Mesenchymal stem cell (in vitro differentiated cells and primary cell): ENCODE results near the gene USP12.

ENCODE experiments used
- DNase-seq: peaks from one replicate; pipeline ENCODE4 v3.0.0-alpha.2; 2013
- H2AFZ ChIP-seq: one replicate; pipeline ENCODE4 v1.6.1; 2013; ENCODE audit warnings: low read depth, mild to moderate bottlenecking, control low read depth, inconsistent platforms, low read length, moderate library complexity
- H2AK5ac ChIP-seq: 2 replicates; pipeline ENCODE4 v1.6.1; 2013; ENCODE audit warnings: low read length, moderate library complexity, mild to moderate bottlenecking, inconsistent platforms; ENCODE audit not compliant: severe bottlenecking
- H2BK120ac ChIP-seq: one replicate; pipeline ENCODE4 v1.6.1; 2013; ENCODE audit warnings: low read depth, mild to moderate bottlenecking, inconsistent platforms, low read length, moderate library complexity
- H2BK12ac ChIP-seq, 2 experiments: one replicate each; pipeline ENCODE4 v1.6.1; 2013; ENCODE audit warnings: inconsistent platforms in 2 of 2, low read length in 2 of 2, mild to moderate bottlenecking in 2 of 2, moderate library complexity in 2 of 2, control low read depth in 1 of 2
- H2BK15ac ChIP-seq: one replicate; pipeline ENCODE4 v1.6.1; 2013; ENCODE audit warnings: mild to moderate bottlenecking, low read depth, inconsistent platforms; ENCODE audit not compliant: poor library complexity, severe bottlenecking
- H2BK5ac ChIP-seq: 2 replicates; pipeline ENCODE4 v1.6.1; 2013; ENCODE audit warnings: low read depth, mild to moderate bottlenecking, low read length, control low read depth, inconsistent platforms; ENCODE audit not compliant: poor library complexity, severe bottlenecking
- H3K14ac ChIP-seq, 2 experiments: one replicate each; pipeline ENCODE4 v1.6.1; 2013; ENCODE audit warnings: inconsistent platforms in 2 of 2, low read length in 2 of 2, control low read depth in 1 of 2, mild to moderate bottlenecking in 1 of 2, moderate library complexity in 1 of 2
- H3K18ac ChIP-seq, 2 experiments: one replicate each; pipeline ENCODE4 v1.6.1; 2013; ENCODE audit warnings: inconsistent platforms in 2 of 2, low read length in 2 of 2, control low read depth in 1 of 2, low read depth in 1 of 2, mild to moderate bottlenecking in 1 of 2
- H3K23ac ChIP-seq, 2 experiments: one replicate each; pipeline ENCODE4 v1.6.1; 2013; ENCODE audit warnings: inconsistent platforms in 2 of 2, low read length in 2 of 2, mild to moderate bottlenecking in 2 of 2, moderate library complexity in 2 of 2, control low read depth in 1 of 2
- H3K27ac ChIP-seq: 2 replicates; pipeline ENCODE4 v1.5.1; 2013; ENCODE audit warnings: mild to moderate bottlenecking, moderate library complexity, low read length, control low read depth, inconsistent platforms; ENCODE audit not compliant: poor library complexity, severe bottlenecking
- H3K27me3 ChIP-seq, 2 experiments: 2 replicates each; pipeline versions ENCODE4 v1.6.1 to v1.7.0; 2013; ENCODE audit warnings: low read length in 2 of 2, mild to moderate bottlenecking in 2 of 2, moderate library complexity in 2 of 2, control low read depth in 1 of 2, inconsistent platforms in 1 of 2; ENCODE audit not compliant: control insufficient read depth in 1 of 2, insufficient read depth in 1 of 2
- H3K36me3 ChIP-seq, 2 experiments: 2 replicates each; pipeline versions ENCODE4 v1.6.1 to v1.7.0; 2013; ENCODE audit warnings: low read length in 2 of 2, control low read depth in 1 of 2, inconsistent platforms in 1 of 2, low read depth in 1 of 2, mild to moderate bottlenecking in 1 of 2; ENCODE audit not compliant: insufficient read depth in 2 of 2, control insufficient read depth in 1 of 2
- H3K4ac ChIP-seq, 2 experiments: one replicate each; pipeline ENCODE4 v1.6.1; 2013; ENCODE audit warnings: inconsistent platforms in 2 of 2, low read length in 2 of 2, mild to moderate bottlenecking in 2 of 2, moderate library complexity in 2 of 2, control low read depth in 1 of 2, low read depth in 1 of 2
- H3K4me1 ChIP-seq: 2 replicates; pipeline ENCODE4 v1.6.1; 2013; ENCODE audit warnings: low read depth, low read length, control low read depth; ENCODE audit not compliant: control insufficient read depth, insufficient read depth
- H3K4me2 ChIP-seq: 2 replicates; pipeline ENCODE4 v1.6.1; 2013; ENCODE audit warnings: low read length, mild to moderate bottlenecking, inconsistent platforms; ENCODE audit not compliant: poor library complexity, severe bottlenecking
- H3K4me3 ChIP-seq, 2 experiments: 2 replicates each; pipeline versions ENCODE4 v1.5.1 to v1.7.0; 2013; ENCODE audit warnings: low read length in 2 of 2, mild to moderate bottlenecking in 2 of 2, control low read depth in 1 of 2, low read depth in 1 of 2; ENCODE audit not compliant: insufficient read depth in 1 of 2
- H3K79me1 ChIP-seq: replicated peaks from 2 replicates; pipeline ENCODE4 v1.6.1; 2013; ENCODE audit warnings: mild to moderate bottlenecking, control low read depth, low read length, inconsistent platforms; ENCODE audit not compliant: poor library complexity, severe bottlenecking
- H3K9ac ChIP-seq: 2 replicates; pipeline ENCODE4 v1.7.0; 2013; ENCODE audit warnings: mild to moderate bottlenecking, low read length, moderate library complexity
- H3K9me3 ChIP-seq: 2 replicates; pipeline ENCODE4 v1.7.0; 2013; ENCODE audit warnings: mild to moderate bottlenecking, low read length; ENCODE audit not compliant: control insufficient read depth
- H4K8ac ChIP-seq: one replicate; pipeline ENCODE4 v1.6.1; 2013; ENCODE audit warnings: inconsistent platforms, mild to moderate bottlenecking, low read length, moderate library complexity
- H4K91ac ChIP-seq: one replicate; pipeline ENCODE4 v1.6.1; 2013; ENCODE audit warnings: mild to moderate bottlenecking, low read length, inconsistent platforms
- WGBS: methylation state at CpG from one replicate; pipeline ENCODE4 v1.1.7; 2013; ENCODE audit warnings: mixed read lengths; 5-methylcytosine and 5-hydroxymethylcytosine counted together

USP12 gene

DNA sequence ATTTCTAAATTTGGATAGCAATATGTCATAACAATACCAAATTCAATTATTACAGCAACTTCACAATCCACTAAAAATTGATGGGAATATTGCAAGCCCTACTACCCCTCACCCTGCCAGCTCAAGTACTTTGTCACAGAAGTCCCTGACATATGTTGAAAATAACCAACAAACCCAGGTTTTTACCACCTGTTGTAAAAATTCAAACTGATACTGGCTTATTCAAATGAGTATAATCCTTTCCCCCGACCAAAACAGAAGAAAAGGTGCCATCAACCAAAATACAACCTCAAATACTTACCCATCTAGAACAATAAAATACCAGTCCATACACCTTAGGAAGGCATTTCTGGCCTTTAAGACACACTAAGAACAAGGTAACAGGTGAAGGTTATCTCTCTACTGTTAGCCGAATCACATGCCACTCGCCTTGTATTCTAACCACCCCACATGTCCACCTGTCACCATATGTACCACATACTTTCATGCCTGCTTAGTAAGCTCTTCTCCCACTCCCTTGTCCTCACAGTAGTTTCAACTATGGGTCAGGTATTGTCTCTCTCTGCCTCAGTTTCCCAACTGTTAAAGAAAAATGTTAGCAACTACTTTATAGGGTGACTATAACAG lies 53.1 kb downstream of the USP12 start:
- Histone ChIP-seq H3K4me3 (no peak overlapping the region), H3K4me1 (peaks cover 3% of the 10 kb centered on the region), H4K8ac (no peak overlapping the region), H3K4ac (no peak overlapping the region), H3K79me1 (peaks cover 21% of the 10 kb centered on the region), H3K4me2 (no peak overlapping the region), H3K18ac (no peak overlapping the region), H2BK120ac (no peak overlapping the region), H3K27ac (no peak overlapping the region), H3K36me3 (peaks cover 0 to 24% of the 10 kb centered on the region in 2 experiments), H3K27me3 (no peaks in the 10 kb centered on the region), H2BK12ac (no peak overlapping the region), H3K14ac (no peak overlapping the region), H2BK15ac (no peak overlapping the region), H4K91ac (no peak overlapping the region), H2BK5ac (no peak overlapping the region), H3K9ac (no peak overlapping the region), H2AK5ac (no peak overlapping the region), H2AFZ (no peak overlapping the region), H3K23ac (no peak overlapping the region), H3K9me3 (no peaks in the 10 kb centered on the region)
- 90% methylated on average over 3 of the region's 3 CpGs for WGBS
- DNase-seq: no peak

DNA sequence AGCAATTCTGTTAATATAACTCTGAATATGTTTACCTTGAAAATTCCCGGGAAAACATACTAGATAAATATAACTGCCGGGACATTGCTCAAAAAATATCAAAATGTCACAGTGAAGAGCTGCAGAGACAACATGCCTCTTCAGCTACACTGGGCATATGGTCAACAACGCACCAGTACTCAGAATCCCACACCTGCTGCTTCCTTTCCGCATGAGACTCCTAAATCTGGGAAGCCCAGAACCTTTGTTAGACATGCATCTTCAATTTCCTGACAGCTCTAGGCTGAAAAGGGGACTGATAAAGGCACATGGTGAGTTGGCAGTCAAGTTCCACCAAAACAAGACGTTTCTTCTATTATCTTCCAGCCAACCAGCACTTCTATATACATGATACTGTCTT lies 53.7 kb downstream of the USP12 start:
- Histone ChIP-seq H3K18ac (no peak overlapping the region), H3K23ac (no peak overlapping the region), H3K9me3 (no peaks in the 10 kb centered on the region), H3K27me3 (no peaks in the 10 kb centered on the region), H2BK15ac (no peak overlapping the region), H3K9ac (no peak overlapping the region), H2BK5ac (no peak overlapping the region), H3K4ac (no peak overlapping the region), H3K4me1 (peaks cover 3% of the 10 kb centered on the region), H3K4me2 (no peak overlapping the region), H3K4me3 (no peak overlapping the region), H3K27ac (no peak overlapping the region), H2BK12ac (no peak overlapping the region), H3K14ac (no peak overlapping the region), H2AFZ (no peak overlapping the region), H2AK5ac (no peak overlapping the region), H3K36me3 (peaks cover 0 to 26% of the 10 kb centered on the region in 2 experiments), H2BK120ac (no peak overlapping the region), H4K8ac (no peak overlapping the region), H3K79me1 (peaks cover 23% of the 10 kb centered on the region), H4K91ac (no peak overlapping the region)
- no peak for DNase-seq
- 92% methylated on average over 4 of the region's 5 CpGs for WGBS

DNA sequence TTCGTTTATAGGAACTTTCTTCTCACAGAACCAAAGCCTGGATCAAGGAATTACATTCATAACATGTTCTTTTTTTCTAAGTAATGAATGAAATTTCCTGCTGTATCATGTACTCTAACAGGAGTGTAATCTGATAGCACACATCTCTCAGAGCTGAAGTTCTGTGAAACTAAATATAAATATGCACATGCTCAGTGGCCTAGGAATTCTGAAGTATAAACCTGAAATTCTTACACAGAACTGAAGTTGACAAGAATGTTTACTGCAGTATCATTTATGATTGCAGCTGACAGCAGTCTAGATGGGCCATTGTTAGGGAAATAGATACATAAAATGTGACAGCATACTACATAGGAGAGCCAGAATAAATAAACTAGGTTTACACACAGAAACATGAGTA lies 54.5 kb downstream of the USP12 start:
- peaks cover 3% of the 10 kb centered on the region for H3K4me1 ChIP-seq
- no peak overlapping the region for H4K91ac ChIP-seq
- H2AK5ac ChIP-seq: no peak overlapping the region
- no peak overlapping the region for H2BK15ac ChIP-seq
- no peak overlapping the region for H2AFZ ChIP-seq
- H3K79me1 ChIP-seq: peaks cover 25% of the 10 kb centered on the region
- no peaks in the 10 kb centered on the region for H3K9me3 ChIP-seq
- H3K14ac ChIP-seq: no peak overlapping the region
- no peak overlapping the region for H3K23ac ChIP-seq
- no peak overlapping the region for H3K4me2 ChIP-seq
- no peak overlapping the region for H3K9ac ChIP-seq
- no peak overlapping the region for H4K8ac ChIP-seq
- H3K27me3 ChIP-seq: no peaks in the 10 kb centered on the region
- H3K18ac ChIP-seq: no peak overlapping the region
- WGBS: no CpG with 5 or more reads among the region's 1 CpG
- H2BK5ac ChIP-seq: no peak overlapping the region
- no peak overlapping the region for H3K4me3 ChIP-seq
- peaks cover 0 to 33% of the 10 kb centered on the region in 2 experiments for H3K36me3 ChIP-seq
- no peak overlapping the region for H3K4ac ChIP-seq
- no peak overlapping the region for H3K27ac ChIP-seq
- H2BK12ac ChIP-seq: no peak overlapping the region
- DNase-seq: no peak
- no peak overlapping the region for H2BK120ac ChIP-seq

DNA sequence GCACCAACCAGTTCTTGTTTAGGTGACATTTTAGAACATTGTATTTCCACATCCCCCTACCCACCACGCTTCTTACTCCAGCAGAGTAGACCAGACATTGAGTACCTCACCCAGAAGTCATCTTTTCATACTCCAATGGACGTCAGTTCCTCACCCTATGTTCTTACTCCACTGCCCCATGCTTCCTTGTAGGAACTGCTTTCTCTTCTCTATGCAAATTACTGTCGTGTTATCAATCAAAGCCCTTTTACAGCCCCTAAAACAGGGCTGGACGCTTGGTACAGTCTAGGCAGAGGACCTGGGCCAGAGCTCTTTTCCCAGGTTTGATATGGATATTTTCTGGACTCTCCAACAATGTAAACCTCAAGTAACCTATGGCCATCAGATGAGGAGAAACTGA lies 58.2 kb downstream of the USP12 start:
- no peak overlapping the region for H3K9ac ChIP-seq
- peaks cover 2% of the 10 kb centered on the region for H3K4me1 ChIP-seq
- no peak overlapping the region for H2BK15ac ChIP-seq
- H3K23ac ChIP-seq: no peak overlapping the region
- no peaks in the 10 kb centered on the region for H3K27me3 ChIP-seq
- no peak overlapping the region for H3K27ac ChIP-seq
- H3K18ac ChIP-seq: no peak overlapping the region
- H2AK5ac ChIP-seq: no peak overlapping the region
- no peak overlapping the region for H2AFZ ChIP-seq
- H3K4ac ChIP-seq: no peak overlapping the region
- H3K4me3 ChIP-seq: no peak overlapping the region
- no peak overlapping the region for H4K91ac ChIP-seq
- H3K9me3 ChIP-seq: no peaks in the 10 kb centered on the region
- H3K4me2 ChIP-seq: no peak overlapping the region
- peaks cover 25% of the 10 kb centered on the region for H3K79me1 ChIP-seq
- H3K36me3 ChIP-seq: peaks cover 0 to 33% of the 10 kb centered on the region in 2 experiments
- no peak overlapping the region for H2BK5ac ChIP-seq
- H4K8ac ChIP-seq: no peak overlapping the region
- DNase-seq: no peak
- peak overlapping the region in 1 of 2 experiments; percentile 39 for H2BK12ac ChIP-seq
- no peak overlapping the region for H2BK120ac ChIP-seq
- 95% methylated on average over 4 of the region's 4 CpGs for WGBS
- H3K14ac ChIP-seq: no peak overlapping the region
